Keratinocyte (primary cell): ENCODE measurements around the gene TOM1L1.

ENCODE experiments used
- EZH2 ChIP-seq: IDR thresholded peaks from one replicate; pipeline ENCODE4 v1.6.1; 2012; ENCODE audit warnings: inconsistent platforms, mild to moderate bottlenecking, low read length, moderate library complexity
- TF ChIP-seq, protein P1 (sequence below), 3 experiments: IDR thresholded peaks in 1 of 3; conservative IDR thresholded peaks in 1 of 3; optimal IDR thresholded peaks in 1 of 3; 2 replicates in 2 of 3; 3 replicates in 1 of 3; pipeline versions ENCODE3 to v1.5.1; 2011; ENCODE audit warnings: low read length in 3 of 3, mild to moderate bottlenecking in 3 of 3, moderate library complexity in 2 of 3, control low read depth in 1 of 3, inconsistent platforms in 1 of 3; ENCODE audit not compliant: insufficient read depth in 2 of 3; ENCODE audit errors: extremely low read depth in 1 of 3

- TF ChIP-seq, protein P1, sequence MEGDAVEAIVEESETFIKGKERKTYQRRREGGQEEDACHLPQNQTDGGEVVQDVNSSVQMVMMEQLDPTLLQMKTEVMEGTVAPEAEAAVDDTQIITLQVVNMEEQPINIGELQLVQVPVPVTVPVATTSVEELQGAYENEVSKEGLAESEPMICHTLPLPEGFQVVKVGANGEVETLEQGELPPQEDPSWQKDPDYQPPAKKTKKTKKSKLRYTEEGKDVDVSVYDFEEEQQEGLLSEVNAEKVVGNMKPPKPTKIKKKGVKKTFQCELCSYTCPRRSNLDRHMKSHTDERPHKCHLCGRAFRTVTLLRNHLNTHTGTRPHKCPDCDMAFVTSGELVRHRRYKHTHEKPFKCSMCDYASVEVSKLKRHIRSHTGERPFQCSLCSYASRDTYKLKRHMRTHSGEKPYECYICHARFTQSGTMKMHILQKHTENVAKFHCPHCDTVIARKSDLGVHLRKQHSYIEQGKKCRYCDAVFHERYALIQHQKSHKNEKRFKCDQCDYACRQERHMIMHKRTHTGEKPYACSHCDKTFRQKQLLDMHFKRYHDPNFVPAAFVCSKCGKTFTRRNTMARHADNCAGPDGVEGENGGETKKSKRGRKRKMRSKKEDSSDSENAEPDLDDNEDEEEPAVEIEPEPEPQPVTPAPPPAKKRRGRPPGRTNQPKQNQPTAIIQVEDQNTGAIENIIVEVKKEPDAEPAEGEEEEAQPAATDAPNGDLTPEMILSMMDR (optimal IDR thresholded peaks at IDR 0.05 in 1 of 3, IDR thresholded peaks at IDR 0.05 in 1 of 3, conservative IDR thresholded peaks at IDR 0.05 in 1 of 3; ENCODE audit: extremely low read depth in 1 of 3, insufficient read depth in 2 of 3, low read length in 3 of 3): no peak
- no peak for TF ChIP-seq EZH2
Observed at GRCh38 chr17:54935471-54935870, 34.8 kb downstream of the TOM1L1 start.
